ENCODE data around the gene CAPN8.

CAPN8 gene

DNA sequence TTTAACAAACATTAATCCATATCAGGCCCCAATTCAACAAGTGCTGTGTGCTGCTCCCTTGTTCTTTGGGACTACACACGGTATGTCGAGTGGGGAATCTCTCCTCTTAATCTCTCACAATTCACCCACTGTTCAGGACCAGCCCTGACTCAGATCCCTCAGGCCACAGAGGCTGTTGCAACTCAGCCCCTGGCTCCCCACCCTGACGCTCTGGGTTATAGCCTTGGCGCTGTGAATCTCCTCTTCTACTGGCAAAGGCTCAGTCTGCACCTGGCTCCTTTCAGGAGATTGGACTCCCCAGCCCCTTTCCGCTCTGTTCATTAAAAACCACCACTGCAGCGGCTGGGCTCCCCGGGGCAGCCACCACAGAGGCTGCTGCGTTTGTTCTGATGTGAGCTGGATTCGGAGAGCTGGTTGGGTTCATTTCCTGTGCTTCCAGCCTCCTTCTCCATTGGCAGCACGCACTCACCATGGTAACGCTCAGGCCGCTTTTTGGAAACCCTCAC, 13.0 kb downstream of the CAPN8 start:
- H3K9me3 Mint-ChIP-seq = no peaks in the 10 kb centered on the region
- DNase-seq = no peak
- H3K36me3 Mint-ChIP-seq (ENCODE audit: low read depth) = no peaks in the 10 kb centered on the region
- no peaks in the 10 kb centered on the region for H3K4me1 Mint-ChIP-seq
- H3K27me3 Mint-ChIP-seq = peaks cover 2% of the 10 kb centered on the region
- H3K4me3 Mint-ChIP-seq = no peak overlapping the region
- no peak overlapping the region for H3K27ac Mint-ChIP-seq
- no peak for ATAC-seq

- H3K4me1 Mint-ChIP-seq = no peaks in the 10 kb centered on the region
- peaks cover 2% of the 10 kb centered on the region for H3K27me3 Mint-ChIP-seq
- H3K36me3 Mint-ChIP-seq (ENCODE audit: low read depth) = no peaks in the 10 kb centered on the region
- no peak overlapping the region for H3K4me3 Mint-ChIP-seq
- ATAC-seq (no peak), DNase-seq (no peak)
- H3K9me3 Mint-ChIP-seq = no peaks in the 10 kb centered on the region
- H3K27ac Mint-ChIP-seq = no peak overlapping the region
Observed at GRCh38 chr1:223651291-223651991, 14.1 kb downstream of the CAPN8 start.

DNA sequence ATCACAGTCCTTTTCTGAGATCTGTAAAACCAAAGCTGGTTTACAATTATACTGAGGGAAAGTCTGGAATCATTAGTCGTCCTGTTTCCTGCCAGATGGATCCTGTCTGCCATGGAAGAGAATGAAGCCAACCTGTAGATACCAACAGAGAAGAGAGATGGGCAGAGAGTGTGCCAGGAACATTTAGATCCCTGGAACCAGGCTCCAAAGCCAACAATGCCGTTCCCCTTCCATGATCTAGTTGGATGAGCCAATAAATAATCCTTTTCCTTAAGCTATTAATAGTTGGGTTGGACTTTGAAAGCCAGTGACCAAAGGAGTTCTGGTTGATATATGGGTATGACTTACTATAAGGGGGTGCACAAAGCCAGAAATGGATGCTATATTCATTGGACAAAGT, 15.0 kb downstream of the CAPN8 start:
- no peaks in the 10 kb centered on the region for H3K36me3 Mint-ChIP-seq (ENCODE audit: low read depth)
- no peak for DNase-seq
- H3K9me3 Mint-ChIP-seq = no peaks in the 10 kb centered on the region
- H3K4me1 Mint-ChIP-seq = no peaks in the 10 kb centered on the region
- no peak for ATAC-seq
- H3K4me3 Mint-ChIP-seq = no peak overlapping the region
- peaks cover 2% of the 10 kb centered on the region for H3K27me3 Mint-ChIP-seq
- no peak overlapping the region for H3K27ac Mint-ChIP-seq

GRCh38 chr1:223649222-223649621, 16.3 kb downstream of the CAPN8 start:
- Mint-ChIP-seq H3K27me3 (no peaks in the 10 kb centered on the region), H3K4me3 (no peak overlapping the region), H3K36me3 (ENCODE audit: low read depth) (no peaks in the 10 kb centered on the region), H3K9me3 (no peaks in the 10 kb centered on the region), H3K27ac (no peak overlapping the region), H3K4me1 (no peaks in the 10 kb centered on the region)
- ATAC-seq (no peak), DNase-seq (no peak)

- H3K9me3 Mint-ChIP-seq = no peaks in the 10 kb centered on the region
- H3K27ac Mint-ChIP-seq = no peak overlapping the region
- no peaks in the 10 kb centered on the region for H3K4me1 Mint-ChIP-seq
- H3K4me3 Mint-ChIP-seq = no peak overlapping the region
- ATAC-seq (no peak), DNase-seq (no peak)
- H3K36me3 Mint-ChIP-seq (ENCODE audit: low read depth) = no peaks in the 10 kb centered on the region
- peaks cover 2% of the 10 kb centered on the region for H3K27me3 Mint-ChIP-seq
Observed at GRCh38 chr1:223647249-223647648, 18.3 kb downstream of the CAPN8 start.

DNA sequence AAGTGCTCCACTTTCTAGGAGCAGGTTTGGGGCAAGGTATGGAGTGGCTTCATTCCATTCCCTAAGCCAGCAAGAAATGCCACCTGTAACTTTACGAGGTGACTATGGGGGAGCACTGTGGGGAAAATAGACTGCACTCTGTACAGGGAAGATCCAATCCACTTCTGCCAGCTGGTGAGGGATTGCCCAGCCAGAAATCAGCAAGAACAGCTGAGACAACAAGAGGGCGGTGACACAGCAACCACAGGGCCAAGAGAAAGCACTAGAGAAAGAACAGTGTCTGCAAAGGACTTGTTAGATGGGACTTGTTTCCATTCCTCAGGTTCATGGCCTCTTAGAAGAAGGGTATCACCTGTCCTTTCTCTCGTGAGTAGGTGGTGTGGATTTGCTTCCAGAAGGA, 19.6 kb downstream of the CAPN8 start:
- Mint-ChIP-seq H3K4me1 (no peaks in the 10 kb centered on the region), H3K36me3 (ENCODE audit: low read depth) (peaks cover 4% of the 10 kb centered on the region), H3K9me3 (peaks cover 8% of the 10 kb centered on the region), H3K27ac (no peak overlapping the region), H3K27me3 (peaks cover 2% of the 10 kb centered on the region), H3K4me3 (no peak overlapping the region)
- DNase-seq = no peak
- ATAC-seq = no peak

DNA sequence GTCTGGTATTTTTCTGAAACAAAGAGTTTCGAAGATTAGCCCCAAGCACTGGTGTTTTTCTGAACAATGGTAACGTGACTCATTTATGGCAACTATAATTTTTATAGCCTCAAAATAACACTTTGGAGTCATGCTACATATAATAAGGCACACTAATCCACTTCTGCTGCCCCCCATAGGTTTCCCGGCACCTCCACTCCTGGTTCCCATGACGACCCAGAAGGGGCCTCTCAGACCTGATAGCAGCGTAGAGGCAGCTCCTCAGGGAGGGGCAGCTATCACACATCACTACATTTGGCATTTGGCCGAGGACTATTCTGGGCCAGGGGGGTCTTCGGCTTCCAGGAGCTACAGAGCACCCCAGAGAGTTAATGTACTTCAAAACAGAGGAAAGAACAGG, 23.3 kb downstream of the CAPN8 start:
- peaks cover 8% of the 10 kb centered on the region for H3K36me3 Mint-ChIP-seq (ENCODE audit: low read depth)
- H3K27me3 Mint-ChIP-seq = peaks cover 7% of the 10 kb centered on the region
- no peak overlapping the region for H3K27ac Mint-ChIP-seq
- H3K4me3 Mint-ChIP-seq = no peak overlapping the region
- no peak for ATAC-seq
- H3K4me1 Mint-ChIP-seq = peaks cover 10% of the 10 kb centered on the region
- DNase-seq = no peak
- peaks cover 28% of the 10 kb centered on the region for H3K9me3 Mint-ChIP-seq

DNA sequence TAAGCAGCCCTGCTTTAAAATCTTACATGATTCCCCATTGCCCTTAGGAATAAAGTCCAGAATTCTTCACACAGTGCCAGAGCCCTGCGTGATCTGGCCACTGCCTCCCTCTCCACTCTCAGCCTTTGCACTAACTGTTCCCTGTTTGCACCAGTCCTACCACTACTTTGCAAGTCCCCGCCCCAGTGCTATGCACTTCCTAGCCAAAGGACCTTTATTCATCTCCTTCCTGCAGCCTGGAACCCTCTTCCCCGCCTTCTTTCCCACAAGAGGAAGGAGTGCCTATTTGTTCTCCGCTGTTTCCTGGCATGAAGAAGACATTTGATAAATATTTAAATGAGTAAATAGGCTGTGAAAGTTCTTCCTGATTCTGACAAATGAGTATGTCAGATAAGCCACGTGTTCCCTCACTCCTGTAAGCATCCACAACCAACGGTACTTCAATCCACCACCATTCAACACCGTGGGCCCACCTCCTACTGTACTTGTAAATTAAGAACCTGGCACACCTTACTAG, 23.9 kb downstream of the CAPN8 start:
- Mint-ChIP-seq H3K4me3 (no peak overlapping the region), H3K4me1 (peaks cover 10% of the 10 kb centered on the region), H3K36me3 (ENCODE audit: low read depth) (peaks cover 8% of the 10 kb centered on the region), H3K27ac (no peak overlapping the region), H3K9me3 (peaks cover 28% of the 10 kb centered on the region), H3K27me3 (peaks cover 12% of the 10 kb centered on the region)
- ATAC-seq (no peak), DNase-seq (no peak)

GRCh38 chr1:223639331-223639749, 26.2 kb downstream of the CAPN8 start:
- Mint-ChIP-seq H3K9me3 (peaks cover 28% of the 10 kb centered on the region), H3K4me1 (peaks cover 10% of the 10 kb centered on the region), H3K27ac (peak overlapping the region; percentile 31), H3K36me3 (ENCODE audit: low read depth) (peaks cover 8% of the 10 kb centered on the region), H3K4me3 (no peak overlapping the region), H3K27me3 (peaks cover 12% of the 10 kb centered on the region)
- DNase-seq (no peak), ATAC-seq (peak; percentile 65)

DNA sequence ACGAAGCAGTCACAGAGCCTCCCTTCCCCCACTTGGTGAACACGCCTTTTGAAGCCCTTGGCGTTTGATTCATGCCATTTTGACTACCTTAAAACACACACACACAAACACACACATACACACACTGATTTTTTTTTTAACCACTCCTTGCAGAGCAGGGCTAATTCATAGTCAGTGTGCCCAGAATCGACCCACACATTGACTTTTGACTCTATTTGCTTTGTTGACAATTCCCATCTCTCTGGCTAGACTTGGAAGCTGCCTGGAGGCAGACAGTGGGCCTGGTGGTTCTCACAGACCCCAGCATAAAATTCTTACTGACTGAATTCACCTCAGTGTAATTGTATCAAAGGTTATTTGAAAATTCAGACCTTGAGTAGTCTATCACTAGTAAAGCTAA, 30.3 kb downstream of the CAPN8 start:
- ATAC-seq (no peak), DNase-seq (no peak)
- Mint-ChIP-seq H3K4me1 (peaks cover 10% of the 10 kb centered on the region), H3K27me3 (peaks cover 13% of the 10 kb centered on the region), H3K4me3 (no peak overlapping the region), H3K27ac (no peak overlapping the region), H3K36me3 (ENCODE audit: low read depth) (peaks cover 2% of the 10 kb centered on the region), H3K9me3 (peaks cover 19% of the 10 kb centered on the region)

DNA sequence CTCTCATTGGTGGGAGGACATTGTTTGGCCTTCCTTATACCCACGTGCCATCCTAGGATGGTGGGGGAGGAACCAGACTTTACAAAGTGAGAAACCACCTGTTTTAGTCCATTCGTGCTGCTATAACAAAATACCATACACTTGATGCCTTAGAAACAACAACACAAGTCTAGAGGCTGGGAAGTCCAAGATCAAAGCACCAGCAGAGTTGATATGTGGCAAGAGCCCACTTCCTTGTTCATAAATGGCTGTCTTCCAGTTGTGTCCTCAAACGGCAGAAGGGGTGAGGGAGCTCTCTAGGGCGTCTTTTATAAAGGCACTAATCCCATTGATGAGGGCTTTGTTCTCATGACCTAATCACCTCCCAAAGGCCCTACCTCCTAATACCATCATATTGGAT, 31.1 kb downstream of the CAPN8 start:
- Mint-ChIP-seq H3K9me3 (peaks cover 11% of the 10 kb centered on the region), H3K4me1 (peaks cover 3% of the 10 kb centered on the region), H3K27me3 (peaks cover 13% of the 10 kb centered on the region), H3K27ac (no peak overlapping the region), H3K36me3 (ENCODE audit: low read depth) (no peaks in the 10 kb centered on the region), H3K4me3 (no peak overlapping the region)
- ATAC-seq = no peak
- no peak for DNase-seq

- Mint-ChIP-seq H3K4me3 (no peak overlapping the region), H3K4me1 (no peaks in the 10 kb centered on the region), H3K9me3 (peaks cover 6% of the 10 kb centered on the region), H3K27me3 (peaks cover 5% of the 10 kb centered on the region), H3K27ac (no peak overlapping the region), H3K36me3 (ENCODE audit: low read depth) (no peaks in the 10 kb centered on the region)
- DNase-seq (no peak), ATAC-seq (no peak)
Observed at GRCh38 chr1:223631956-223632355, 33.5 kb downstream of the CAPN8 start.

DNA sequence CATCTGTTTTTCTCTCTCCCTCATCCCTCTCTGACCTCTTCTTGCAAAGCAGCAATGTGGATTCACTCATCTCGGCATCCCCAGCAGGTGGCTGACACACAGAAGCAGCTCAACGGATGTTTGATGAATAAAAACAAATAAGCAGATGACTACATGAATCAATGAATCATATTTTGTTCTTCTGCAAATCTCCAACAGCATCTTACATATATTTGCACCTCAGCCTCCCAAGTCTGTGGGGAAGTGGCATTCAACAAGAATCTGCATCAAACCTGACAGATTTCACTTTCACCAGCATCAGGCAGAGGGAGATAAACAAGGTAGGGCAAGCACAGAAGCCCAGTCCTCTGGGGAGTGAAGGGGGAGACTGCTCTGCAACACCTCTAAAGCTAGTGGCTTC, 34.0 kb downstream of the CAPN8 start:
- H3K9me3 Mint-ChIP-seq = peaks cover 6% of the 10 kb centered on the region
- H3K27me3 Mint-ChIP-seq = peaks cover 3% of the 10 kb centered on the region
- H3K4me3 Mint-ChIP-seq = no peak overlapping the region
- no peaks in the 10 kb centered on the region for H3K36me3 Mint-ChIP-seq (ENCODE audit: low read depth)
- DNase-seq = no peak
- no peak for ATAC-seq
- H3K4me1 Mint-ChIP-seq = no peaks in the 10 kb centered on the region
- H3K27ac Mint-ChIP-seq = no peak overlapping the region

GRCh38 chr1:223629126-223629457, 36.4 kb downstream of the CAPN8 start:
- H3K36me3 Mint-ChIP-seq (ENCODE audit: low read depth) = no peaks in the 10 kb centered on the region
- H3K4me1 Mint-ChIP-seq = no peaks in the 10 kb centered on the region
- no peak for DNase-seq
- H3K9me3 Mint-ChIP-seq = peaks cover 6% of the 10 kb centered on the region
- H3K27me3 Mint-ChIP-seq = peaks cover 3% of the 10 kb centered on the region
- H3K27ac Mint-ChIP-seq = no peak overlapping the region
- no peak overlapping the region for H3K4me3 Mint-ChIP-seq
- no peak for ATAC-seq

DNA sequence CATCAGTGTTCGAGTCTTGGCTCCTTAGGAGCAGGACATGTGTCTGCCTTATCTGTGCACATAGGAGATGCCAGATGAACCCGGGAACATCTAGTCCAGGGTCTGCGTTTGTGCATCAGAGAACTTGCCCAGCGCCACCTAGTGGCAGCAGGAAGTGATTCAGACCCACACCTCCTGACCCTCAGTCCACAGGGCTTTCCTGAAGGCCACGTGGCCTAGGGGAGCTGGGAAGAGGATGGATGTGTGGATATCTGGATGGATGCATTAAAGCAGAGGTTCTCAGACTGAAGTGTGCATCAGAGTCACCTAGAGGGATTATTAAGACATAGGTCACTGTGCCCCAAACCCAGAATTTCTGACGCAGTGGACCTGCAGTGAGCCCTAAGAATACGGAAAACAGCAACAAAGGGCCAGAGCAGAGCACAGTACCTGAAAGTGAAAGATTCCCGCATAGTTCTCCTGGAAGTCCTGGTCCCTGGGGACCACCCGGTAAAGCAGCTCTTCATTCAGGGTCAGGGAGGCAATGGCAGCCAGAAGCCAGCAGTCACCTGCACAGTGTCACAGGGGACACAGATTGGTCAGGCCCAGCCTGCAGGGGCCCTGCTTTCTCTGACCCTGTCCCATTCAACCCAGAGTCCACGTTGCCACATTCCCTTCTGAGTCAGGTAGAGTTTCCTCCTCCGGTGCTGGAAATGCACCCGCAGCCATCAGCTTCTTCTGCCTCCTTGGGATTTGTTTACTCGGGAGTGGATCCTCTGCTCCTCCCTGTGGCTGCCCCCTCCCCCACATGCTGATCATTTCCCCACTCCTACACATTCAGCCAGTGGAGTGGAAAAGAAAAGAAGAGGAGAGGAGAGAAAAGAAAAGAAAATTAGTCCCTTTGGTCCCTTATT, 37.0 kb downstream of the CAPN8 start:
- Mint-ChIP-seq H3K27ac (no peak overlapping the region), H3K27me3 (peaks cover 3% of the 10 kb centered on the region), H3K4me3 (no peak overlapping the region), H3K36me3 (ENCODE audit: low read depth) (no peaks in the 10 kb centered on the region), H3K9me3 (no peaks in the 10 kb centered on the region), H3K4me1 (no peaks in the 10 kb centered on the region)
- peak; percentile 62 for DNase-seq
- ATAC-seq = peak; percentile 75
